Heart left ventricle (tissue), 16 donors: ENCODE results near the gene ABHD1. TPM values are rescaled to one million over a fixed set of nuclear protein-coding genes. Genes with fewer than 3 reads are reported as not detected.

Source experiments
- ATAC-seq, 4 donors: fragments of 200-7000 bp; cut with Tn5 transposase; one replicate each; pipeline ENCODE4 v1.9.1; 2020 to 2022; ENCODE audit warnings: moderate library complexity in 4 of 4, mild to moderate bottlenecking in 3 of 4, moderate number of reproducible peaks in 1 of 4
- DNase-seq, 5 donors: peaks; one replicate each; pipeline ENCODE4 v3.0.0-alpha.2; 2020
- H3K27ac ChIP-seq, 12 donors: fragments of 200-600 bp; sonication (generic) in 4 of 12; one replicate each; pipeline versions ENCODE4 v1.5.0 to v1.8.0; 2016 to 2022; ENCODE audit warnings: mild to moderate bottlenecking in 2 of 12
- H3K27me3 ChIP-seq, 9 donors: fragments of 200-600 bp; sonication (generic) in 2 of 9; one replicate each; pipeline versions ENCODE4 v1.5.1 to v1.8.0; 2016 to 2022; ENCODE audit warnings: mild to moderate bottlenecking in 3 of 9
- H3K36me3 ChIP-seq, 9 donors: fragments of 200-600 bp; sonication (generic) in 2 of 9; one replicate each; pipeline versions ENCODE4 v1.5.0 to v1.8.0; 2018 to 2022; ENCODE audit warnings: mild to moderate bottlenecking in 2 of 9
- H3K4me1 ChIP-seq, 12 donors: fragments of 200-600 bp; sonication (generic) in 4 of 12; one replicate each; pipeline versions ENCODE4 v1.5.0 to v1.8.0; 2016 to 2022; ENCODE audit warnings: mild to moderate bottlenecking in 3 of 12
- H3K4me3 ChIP-seq, 12 donors: fragments of 200-600 bp; sonication (generic) in 4 of 12; one replicate each; pipeline versions ENCODE4 v1.5.0 to v1.8.0; 2017 to 2022; ENCODE audit warnings: mild to moderate bottlenecking in 9 of 12, moderate library complexity in 4 of 12
- H3K9me3 ChIP-seq, 12 donors: fragments of 200-600 bp; sonication (generic) in 4 of 12; one replicate each; pipeline versions ENCODE4 v1.5.0 to v1.8.0; 2016 to 2022; ENCODE audit warnings: mild to moderate bottlenecking in 1 of 12
- CTCF ChIP-seq, 12 donors: fragments of 200-600 bp; sonication (generic) in 4 of 12; IDR thresholded peaks; one replicate each; pipeline versions ENCODE4 v1.5.0 to v1.8.0; 2018 to 2022; ENCODE audit warnings: antibody characterized with exemption in 12 of 12, mild to moderate bottlenecking in 5 of 12
- POLR2A ChIP-seq, 2 donors: fragments of 450-650 bp; IDR thresholded peaks; one replicate each; pipeline ENCODE4 v1.6.1; 2017; ENCODE audit warnings: antibody characterized with exemption in 2 of 2, mild to moderate bottlenecking in 2 of 2, moderate library complexity in 2 of 2
- WGBS, 4 donors: extraction: QIAGEN DNeasy Blood & Tissue Kit in 2 of 4; methylation state at CpG; one replicate each; pipeline versions ENCODE4 v1.1.5 to v1.1.7; 2013 to 2018; 5-methylcytosine and 5-hydroxymethylcytosine counted together
- intact Hi-C, 10 donors: fragments of 100-400 bp; cut with DNase I; formaldehyde crosslinking; loops; one replicate each; pipeline versions ENCODE4 v1.11.1 to v1.14.2; 2022
- polyA plus RNA-seq, 2 donors: library from polyadenylated mRNA; stranded (reverse); fragments of 200-250 nt; gene quantifications; one replicate each; pipeline ENCODE4 v1.2.3, GENCODE V29; 2013
- total RNA-seq, 9 donors: library from RNA; depleted of rRNA in 2 of 9; stranded (reverse); fragments of >200 nt in 2 of 9; fragmentation: NEBNext Ultra II Directional in 3 of 9; extraction: Animal tissue kit (Norgen Biotek cat#: 25700) in 3 of 9; gene quantifications; one replicate each; pipeline versions ENCODE4 v1.1.0 to v1.2.4, GENCODE V29; 2016 to 2023
- donor health status: ischemic (EF 13 %, LVEDD 7.1; RV severe dilation, severe dysfunction).
- donor health status: healthy with polysubstance abuse.
- donor health status: DM: no; HTN: yes; CAD: no.
- donor health status: DM: no; HTN: no; CAD: no.
- donor health status: ischemic (EF 25% LVEDD 6.9; RV normal size, moderate dysfunction).
- donor health status: ischemic (EF 25% LVEDD 5.7; RV mildly dilated, moderate dysfunction).
- donor health status: healthy.
- donor health status: DM: yes; HTN: yes; CAD: no.
- donor health status: ischemic (EF 35%, LVEDD 5.7; RV mildly dilated, moderate dysfunction).
- donor health status: nonischemic (EF 11% LVEDD 7.7; RV severe dilation, severe dysfunction).
- donor health status: DM: yes; HTN: yes; CAD: no.
- donor health status: PGD.
- donor health status: ischemic (EF 29% LVEDD 5.4; RV normal size, mild dysfunction).
- donor health status: nonischemic (EF 23%, LVEDD 6.1; RV moderate dilation, normal function).

ABHD1 gene
- total and polyA plus RNA-seq, 11 donors: 0.47 to 6.2 (median 2.0) TPM; not detected in 1

- H3K27ac ChIP-seq: peak overlapping the region in 11 of 12 donors; percentile 61 to 97 (median 87)
- H3K36me3 ChIP-seq: peaks cover 0 to 3% (median 0%) of the 10 kb centered on the region in 9 donors
- H3K4me1 ChIP-seq: peaks cover 0 to 65% (median 27%) of the 10 kb centered on the region in 12 donors
- no peak for ATAC-seq
- peak overlapping the region in 11 of 12 donors; percentile 43 to 74 (median 55) for H3K4me3 ChIP-seq
- no peak for DNase-seq
- WGBS, 4 donors: 78 to 88% (median 83%) methylated on average over 7 of the region's 7 CpGs
- TF ChIP-seq POLR2A (IDR thresholded peaks at IDR 0.05) (no peak), CTCF (IDR thresholded peaks at IDR 0.05) (no peak)
- intact Hi-C loops: loop anchor here in 7 of 10 donors (2.0 to 10.0 kb wide), 4 partner anchors 29 to 118 kb away; partner anchors contain the start of genes TMEM214 (in 6 of the 7) and AGBL5 (in 2 of the 7)
- no peaks in the 10 kb centered on the region for H3K9me3 ChIP-seq
- H3K27me3 ChIP-seq: no peaks in the 10 kb centered on the region
Measured at GRCh38 chr2:27080140-27080469, 43.5 kb upstream of the ABHD1 start.

- H3K4me3 ChIP-seq: peak overlapping the region in 10 of 12 donors; percentile 43 to 74 (median 56)
- H3K4me1 ChIP-seq: peaks cover 0 to 65% (median 29%) of the 10 kb centered on the region in 12 donors
- no peaks in the 10 kb centered on the region for H3K9me3 ChIP-seq
- H3K36me3 ChIP-seq: peaks cover 0 to 3% (median 0%) of the 10 kb centered on the region in 9 donors
- ATAC-seq: no peak
- 70 to 86% (median 84%) methylated on average over 12 to 14 of the region's 14 CpGs for WGBS, 4 donors
- peak overlapping the region in 11 of 12 donors; percentile 29 to 97 (median 87) for H3K27ac ChIP-seq
- intact Hi-C loops: loop anchor here in 7 of 10 donors (2.0 to 10.0 kb wide), 4 partner anchors 30 to 118 kb away; partner anchors contain the start of genes TMEM214 (in 6 of the 7) and AGBL5 (in 2 of the 7)
- no peak for TF ChIP-seq POLR2A (IDR thresholded peaks at IDR 0.05)
- TF ChIP-seq CTCF (IDR thresholded peaks at IDR 0.05): no peak
- no peaks in the 10 kb centered on the region for H3K27me3 ChIP-seq
- DNase-seq: peak in 1 of 5 donors; percentile 60
Measured at GRCh38 chr2:27080603-27080936, 43.0 kb upstream of the ABHD1 start.

GRCh38 chr2:27081984-27082772 lies 41.4 kb upstream of the ABHD1 start:
- Histone ChIP-seq H3K9me3 (no peaks in the 10 kb centered on the region), H3K4me3 (no peak overlapping the region), H3K27ac (peak overlapping the region in 11 of 12 donors; percentile 58 to 97 (median 81)), H3K4me1 (peaks cover 3 to 60% (median 34%) of the 10 kb centered on the region in 12 donors), H3K36me3 (peaks cover 0 to 3% (median 0%) of the 10 kb centered on the region in 9 donors), H3K27me3 (no peaks in the 10 kb centered on the region)
- WGBS, 4 donors: 83 to 90% (median 89%) methylated on average over 19 to 38 of the region's 38 CpGs
- ATAC-seq (no peak), DNase-seq (peak in 1 of 5 donors; percentile 61)
- intact Hi-C loops: loop anchor here in 7 of 10 donors (2.0 to 10.0 kb wide), 4 partner anchors 31 to 120 kb away; partner anchors contain the start of genes TMEM214 (in 6 of the 7) and AGBL5 (in 2 of the 7)
- TF ChIP-seq POLR2A (IDR thresholded peaks at IDR 0.05) (no peak), CTCF (IDR thresholded peaks at IDR 0.05) (no peak)

- intact Hi-C loops: loop anchor here in 6 of 10 donors (5.0 to 10.0 kb wide), 3 partner anchors 48 to 121 kb away; partner anchors contain the start of gene TMEM214 (in 6 of the 6)
- Histone ChIP-seq H3K27ac (peak overlapping the region in 1 of 12 donors; percentile 97), H3K36me3 (peaks cover 0 to 3% (median 0%) of the 10 kb centered on the region in 9 donors), H3K4me1 (peaks cover 4 to 58% (median 35%) of the 10 kb centered on the region in 12 donors), H3K27me3 (no peaks in the 10 kb centered on the region), H3K4me3 (no peak overlapping the region), H3K9me3 (no peaks in the 10 kb centered on the region)
- ATAC-seq (no peak), DNase-seq (peak in 1 of 5 donors; percentile 64)
- WGBS, 4 donors: 87 to 91% (median 88%) methylated on average over 13 to 27 of the region's 27 CpGs
- TF ChIP-seq POLR2A (IDR thresholded peaks at IDR 0.05) (no peak), CTCF (IDR thresholded peaks at IDR 0.05) (no peak)
Measured at GRCh38 chr2:27082773-27083409, 40.7 kb upstream of the ABHD1 start.
